ENCODE measurements around the gene IRF1.
"Not testable (repeated sequence)": the region's sequence is repeated elsewhere in the genome, so short reads cannot be mapped to it uniquely, and the experiment has no call there.

The IRF1 gene, protein sequence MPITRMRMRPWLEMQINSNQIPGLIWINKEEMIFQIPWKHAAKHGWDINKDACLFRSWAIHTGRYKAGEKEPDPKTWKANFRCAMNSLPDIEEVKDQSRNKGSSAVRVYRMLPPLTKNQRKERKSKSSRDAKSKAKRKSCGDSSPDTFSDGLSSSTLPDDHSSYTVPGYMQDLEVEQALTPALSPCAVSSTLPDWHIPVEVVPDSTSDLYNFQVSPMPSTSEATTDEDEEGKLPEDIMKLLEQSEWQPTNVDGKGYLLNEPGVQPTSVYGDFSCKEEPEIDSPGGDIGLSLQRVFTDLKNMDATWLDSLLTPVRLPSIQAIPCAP

DNA sequence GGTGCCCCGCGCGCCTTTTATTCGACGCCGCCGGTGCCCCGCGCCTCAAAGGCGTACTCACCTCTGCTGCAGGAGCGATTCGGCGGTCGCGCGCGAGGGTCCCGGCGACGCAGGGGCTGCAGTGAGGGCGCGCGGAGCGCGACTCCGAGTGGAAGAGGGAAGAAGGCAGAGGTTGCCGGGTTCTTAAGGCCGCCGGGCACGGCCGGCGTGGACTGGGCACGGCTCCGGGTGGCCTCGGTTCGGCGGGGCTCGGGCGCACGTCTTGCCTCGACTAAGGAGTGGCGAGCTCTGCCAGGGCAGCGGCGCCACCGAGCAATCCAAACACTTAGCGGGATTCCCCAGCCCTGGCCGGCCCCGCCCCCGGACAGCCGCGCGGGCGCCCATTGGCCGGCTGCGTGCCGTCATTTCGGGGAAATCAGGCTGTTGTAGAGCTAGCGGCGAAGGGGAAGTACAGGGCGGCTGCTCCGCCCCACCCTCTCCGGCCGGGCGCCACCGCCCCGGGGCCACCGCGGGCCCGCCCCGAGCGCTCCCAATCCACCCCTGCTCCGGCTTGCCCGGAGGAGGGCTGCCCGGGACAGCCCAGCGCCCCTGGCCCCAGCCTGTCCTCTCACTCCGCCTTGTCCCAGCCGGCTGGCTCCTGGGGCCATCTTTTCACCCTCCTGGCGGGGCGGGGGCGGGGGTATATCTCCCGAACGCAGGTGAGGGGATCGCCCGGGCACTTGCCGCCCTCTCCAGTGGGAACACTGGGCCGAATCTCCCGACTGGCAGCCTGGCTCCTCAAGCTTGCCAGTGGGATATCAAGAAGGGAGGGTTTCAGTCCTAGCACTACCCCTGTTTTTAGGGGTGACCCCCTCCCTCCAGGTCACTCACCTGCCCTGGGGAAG, at the start of gene IRF1:
Gene IRF1 (minus strand): TSS at position 290 of the 884 bp plus-strand sequence. CDS start 1,295 bp downstream, outside the sequence.
- DNase-seq = peak; percentile 87

DNA sequence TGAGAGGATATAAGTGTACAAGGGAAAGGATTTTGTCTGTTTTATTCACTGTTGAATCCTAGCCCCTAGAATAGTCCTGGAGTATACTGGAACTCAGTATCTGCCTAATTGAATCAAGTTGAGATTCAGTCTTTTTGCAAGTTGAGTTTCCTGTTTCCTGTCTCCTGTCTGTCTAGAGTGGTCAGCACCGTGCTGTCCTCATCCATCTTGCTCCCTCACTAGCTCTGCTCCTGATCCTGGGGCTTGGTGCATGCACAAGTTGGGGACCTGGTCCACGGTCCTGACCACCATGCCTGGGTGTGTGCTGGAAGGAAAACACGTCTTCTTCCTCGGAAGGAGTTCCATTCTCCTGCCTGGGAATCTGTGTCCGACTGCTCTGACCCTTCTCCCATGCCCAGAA, 49.6 kb upstream of the IRF1 start:
- DNase-seq = no peak

DNA sequence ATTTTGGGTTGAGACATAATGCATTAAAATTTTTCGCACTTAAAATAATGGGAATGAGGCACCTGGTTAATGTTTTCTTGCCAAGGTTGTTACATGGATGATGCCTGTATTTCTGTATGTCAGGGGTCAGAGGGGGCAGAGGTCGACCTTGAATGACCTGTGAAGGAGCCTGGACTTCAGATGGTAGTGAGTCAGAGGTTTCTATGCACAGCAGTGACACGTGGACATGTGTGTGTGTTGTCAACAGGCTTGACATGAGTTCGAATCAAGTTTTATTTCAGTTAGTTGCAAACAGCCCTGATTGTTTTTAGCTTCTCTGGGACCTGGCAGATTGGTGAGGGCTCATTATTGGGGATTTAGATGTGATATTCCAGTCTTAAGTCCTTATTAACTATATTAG, 49.1 kb upstream of the IRF1 start:
- no peak for DNase-seq

DNA sequence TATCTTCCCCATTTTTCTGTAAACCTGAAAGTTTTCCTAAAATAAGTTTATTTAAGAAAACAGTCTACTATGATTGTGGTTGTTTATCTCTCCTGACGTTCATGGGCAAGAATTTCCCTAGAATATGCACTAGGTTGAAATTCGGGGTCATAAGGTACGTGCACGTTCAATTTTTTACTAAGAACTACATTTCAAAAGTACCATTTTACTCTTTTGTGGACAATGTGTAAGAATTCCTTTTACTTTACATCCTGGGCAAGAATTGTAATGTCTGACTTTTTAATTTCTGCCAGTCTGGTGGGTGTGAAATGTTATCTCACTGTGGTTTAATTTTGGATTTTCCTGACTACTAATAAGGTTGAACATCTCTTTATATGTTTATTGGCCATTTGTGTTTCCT, 40.4 kb upstream of the IRF1 start:
- DNase-seq = no peak

DNA sequence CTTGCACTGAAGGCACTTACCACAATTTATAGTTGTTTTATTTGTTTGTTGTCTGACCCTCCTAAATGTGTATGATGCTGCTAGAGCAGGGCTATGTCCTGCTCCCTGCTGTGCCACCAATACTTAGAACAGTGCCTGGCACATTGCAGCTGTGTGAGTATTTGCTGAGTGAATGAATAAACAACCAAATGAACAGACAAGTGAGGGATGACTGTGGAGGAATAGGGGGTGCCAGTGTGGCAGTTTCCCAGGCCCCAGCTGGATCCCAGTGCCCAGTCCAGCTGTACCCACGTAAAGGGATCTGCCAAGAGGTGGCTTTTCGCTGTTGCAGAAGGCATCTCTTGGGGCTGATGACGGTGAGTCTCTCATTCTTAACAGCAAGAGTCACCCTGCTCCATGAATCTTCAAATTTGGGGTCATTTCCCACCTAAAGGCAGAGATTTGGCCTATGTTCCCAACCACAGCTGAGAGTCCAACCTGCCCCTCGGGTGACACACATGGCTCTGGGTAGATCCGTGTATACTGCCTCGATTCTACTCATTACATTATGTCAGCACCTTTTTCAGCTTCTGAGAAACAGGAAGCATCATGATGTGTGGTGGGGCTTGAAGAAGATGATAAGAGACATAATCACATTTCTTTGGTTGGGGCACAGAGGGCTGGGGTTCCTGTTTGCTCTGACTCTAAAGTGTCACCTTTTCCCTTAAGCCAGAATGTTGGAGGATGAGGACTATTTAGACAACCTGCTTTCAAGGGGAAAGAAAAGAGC, 38.5 kb upstream of the IRF1 start:
- no peak for DNase-seq

DNA sequence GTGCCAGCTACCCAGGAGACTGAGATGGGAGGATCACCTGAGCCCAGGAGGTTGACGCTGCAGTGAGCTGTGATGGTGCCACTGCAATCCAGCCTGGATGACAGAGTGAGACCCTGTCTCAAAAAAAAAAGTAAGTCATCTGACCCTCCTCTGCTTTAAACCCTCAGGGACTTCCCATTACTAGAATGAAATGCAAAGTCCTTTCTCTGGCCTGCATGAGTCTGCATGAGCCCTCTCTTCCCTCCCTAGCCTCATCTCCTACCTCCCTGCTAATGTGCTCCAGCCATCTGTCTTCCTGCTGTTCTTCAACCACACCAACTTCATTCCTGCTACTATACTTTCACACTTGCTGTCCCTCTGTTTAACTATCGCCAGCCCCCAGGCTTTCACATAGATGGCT, 37.4 kb upstream of the IRF1 start:
- DNase-seq = no peak

DNA sequence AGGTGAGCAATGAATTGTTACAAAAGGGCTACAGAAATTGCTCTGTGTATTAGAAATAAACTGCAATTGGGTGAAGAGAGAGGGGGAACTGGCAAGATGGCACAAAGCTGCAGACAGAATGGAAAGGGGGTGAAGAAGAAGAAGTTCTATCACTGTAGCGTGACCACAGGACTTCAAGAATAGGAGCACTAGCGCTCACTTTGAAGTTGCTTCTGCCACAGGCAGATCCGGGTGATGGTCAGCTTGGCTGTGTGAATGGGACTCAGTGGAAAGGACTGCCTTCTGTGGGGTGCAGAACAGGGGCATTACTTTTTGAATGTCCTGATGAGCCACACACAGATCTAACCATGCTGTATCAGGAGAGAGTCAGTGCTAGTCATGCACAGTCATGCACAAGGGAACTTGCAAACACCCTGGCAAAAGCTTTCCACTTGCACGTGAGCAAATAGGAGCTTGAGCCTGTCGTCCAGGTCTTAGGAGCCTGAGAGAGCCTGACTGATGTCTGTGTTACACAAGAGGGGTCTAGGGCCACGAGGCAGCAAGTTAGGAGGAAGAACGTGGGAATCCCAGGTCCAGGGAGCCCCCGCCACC, 36.5 kb upstream of the IRF1 start:
- DNase-seq = no peak

DNA sequence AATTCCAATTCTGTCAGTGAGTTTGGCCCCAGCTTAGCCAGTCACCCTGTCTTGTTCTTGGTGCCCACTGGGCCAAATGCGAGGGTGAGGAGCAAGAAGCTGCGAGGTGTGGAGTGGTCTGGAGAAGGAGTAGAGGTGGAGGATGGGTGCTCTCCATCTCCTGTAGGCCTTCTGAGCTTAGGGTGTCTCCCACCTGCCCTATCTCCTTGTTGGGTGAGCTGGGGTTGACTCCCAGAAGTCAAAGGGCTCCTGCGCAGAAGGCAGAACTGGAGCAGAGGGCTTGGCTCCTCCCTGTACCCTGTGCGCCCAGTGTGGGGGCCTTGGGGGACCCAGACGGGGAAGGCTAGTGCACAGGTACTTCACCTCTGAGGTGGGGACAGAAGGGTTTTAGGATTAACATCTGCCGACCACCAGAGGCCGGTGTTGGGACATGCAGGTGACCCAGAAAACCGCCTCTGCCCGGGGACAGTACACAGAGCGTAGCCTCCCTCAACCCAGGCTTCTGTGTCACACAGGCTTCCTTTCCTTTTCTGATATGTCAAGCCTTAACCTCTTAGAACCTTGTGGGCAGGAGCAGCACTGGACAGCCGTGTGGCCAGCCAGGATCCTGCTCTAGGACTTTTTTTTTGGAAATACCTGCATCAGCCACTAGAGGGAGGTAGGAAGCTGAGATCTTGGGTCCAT, 35.9 kb upstream of the IRF1 start:
- DNase-seq = peak; percentile 54

DNA sequence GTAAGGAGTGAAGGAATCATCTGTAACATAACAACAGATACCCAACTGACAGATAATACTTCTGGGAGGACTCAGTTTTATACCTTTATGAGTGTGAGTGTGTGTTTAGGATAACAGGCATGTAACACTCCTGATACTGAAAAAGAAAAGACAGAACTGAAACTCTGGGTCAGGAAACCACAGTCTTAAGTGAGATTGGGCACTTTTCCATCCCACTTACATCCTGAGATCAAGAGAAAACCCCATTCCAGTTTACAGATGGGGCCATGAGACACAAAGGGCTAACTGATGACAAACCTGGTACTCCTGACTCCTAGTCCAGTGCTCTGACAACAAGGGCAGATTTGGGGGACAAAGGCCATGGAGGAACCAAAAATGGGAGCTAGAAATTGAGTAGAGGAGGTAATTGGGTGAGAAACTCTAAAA, 34.7 kb upstream of the IRF1 start:
- no peak for DNase-seq

DNA sequence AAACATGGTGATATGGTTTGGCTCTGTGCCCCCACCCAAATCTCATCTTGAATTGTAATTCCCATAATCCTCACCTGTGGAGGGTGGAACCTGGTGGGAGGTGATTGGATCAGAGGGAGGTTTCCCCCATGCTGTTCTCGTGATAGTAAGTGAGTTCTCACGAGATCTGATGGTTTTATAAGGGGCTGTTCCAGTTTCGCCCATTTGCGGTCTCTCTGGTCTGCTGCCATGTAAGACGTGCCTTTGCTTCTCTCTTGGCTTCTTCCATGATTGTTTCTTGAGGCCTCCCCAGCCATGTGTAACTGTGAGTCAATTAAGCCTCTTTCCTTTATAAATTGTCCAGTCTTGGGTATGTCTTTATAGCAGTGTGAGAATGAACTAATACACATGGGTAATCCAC, 34.3 kb upstream of the IRF1 start:
- not testable (repeated sequence) for DNase-seq

DNA sequence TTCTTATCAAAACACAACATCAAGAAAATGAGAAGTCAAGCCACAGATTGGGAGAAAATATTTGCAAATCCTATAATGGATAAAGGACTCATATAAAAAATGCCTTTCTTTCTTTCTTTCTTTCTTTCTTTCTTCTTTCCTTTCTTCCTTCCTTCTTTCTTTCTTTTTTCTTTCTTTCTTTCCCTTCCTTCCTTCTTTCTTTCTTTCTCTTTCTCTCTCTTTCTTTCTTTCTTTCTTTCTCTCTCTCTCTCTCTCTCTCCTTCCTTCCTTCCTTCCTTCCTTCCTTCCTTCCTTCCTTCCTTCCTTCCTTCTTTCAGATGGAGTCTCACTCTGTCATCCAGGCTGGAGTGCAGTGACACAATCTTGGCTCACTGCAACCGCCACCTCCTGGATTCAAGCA, 31.5 kb upstream of the IRF1 start:
- not testable (repeated sequence) for DNase-seq

DNA sequence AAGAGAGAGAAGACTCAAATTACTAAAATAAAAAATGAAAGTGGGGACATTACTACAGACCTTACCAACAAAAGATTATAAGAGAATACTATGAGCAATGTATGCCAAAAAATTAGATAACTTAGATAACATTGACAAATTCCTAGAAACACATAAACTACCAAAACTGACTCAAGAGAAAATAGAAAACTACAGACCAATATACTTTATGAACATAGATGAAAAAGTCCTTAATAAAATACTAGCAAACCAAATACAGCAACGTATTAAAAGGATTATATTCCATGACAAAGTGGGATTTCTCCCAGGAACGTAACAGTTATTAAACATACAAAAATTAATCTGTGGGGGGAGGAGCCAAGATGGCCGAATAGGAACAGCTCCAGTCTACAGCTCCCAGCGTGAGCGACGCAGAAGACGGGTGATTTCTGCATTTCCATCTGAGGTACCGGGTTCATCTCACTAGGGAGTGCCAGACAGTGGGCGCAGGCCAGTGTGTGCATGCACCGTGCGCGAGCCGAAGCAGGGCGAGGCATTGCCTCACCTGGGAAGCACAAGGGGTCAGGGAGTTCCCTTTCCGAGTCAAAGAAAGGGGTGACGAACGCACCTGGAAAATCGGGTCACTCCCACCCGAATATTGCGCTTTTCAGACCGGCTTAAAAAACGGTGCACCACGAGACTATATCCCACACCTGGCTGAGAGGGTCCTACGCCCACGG, 23.2 kb upstream of the IRF1 start:
- not testable (repeated sequence) for DNase-seq

DNA sequence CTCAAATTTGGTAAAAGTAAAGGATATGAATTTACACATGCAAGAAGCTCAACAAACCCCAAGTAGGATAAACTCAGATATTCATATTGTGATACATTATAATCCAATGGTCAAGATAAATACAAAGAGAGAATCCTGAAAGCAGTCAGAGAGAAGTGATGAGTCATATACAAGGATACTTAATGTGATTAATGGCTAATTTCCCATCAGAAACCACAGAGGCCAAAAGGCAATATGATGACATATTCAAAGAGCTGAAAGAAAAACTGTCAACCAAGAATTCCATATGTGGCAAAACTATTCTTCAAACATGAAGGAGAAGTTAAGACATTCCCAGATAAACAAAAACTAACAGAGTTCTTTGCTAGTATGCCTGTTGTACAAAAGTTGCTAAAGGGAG, 19.5 kb upstream of the IRF1 start:
- no peak for DNase-seq

DNA sequence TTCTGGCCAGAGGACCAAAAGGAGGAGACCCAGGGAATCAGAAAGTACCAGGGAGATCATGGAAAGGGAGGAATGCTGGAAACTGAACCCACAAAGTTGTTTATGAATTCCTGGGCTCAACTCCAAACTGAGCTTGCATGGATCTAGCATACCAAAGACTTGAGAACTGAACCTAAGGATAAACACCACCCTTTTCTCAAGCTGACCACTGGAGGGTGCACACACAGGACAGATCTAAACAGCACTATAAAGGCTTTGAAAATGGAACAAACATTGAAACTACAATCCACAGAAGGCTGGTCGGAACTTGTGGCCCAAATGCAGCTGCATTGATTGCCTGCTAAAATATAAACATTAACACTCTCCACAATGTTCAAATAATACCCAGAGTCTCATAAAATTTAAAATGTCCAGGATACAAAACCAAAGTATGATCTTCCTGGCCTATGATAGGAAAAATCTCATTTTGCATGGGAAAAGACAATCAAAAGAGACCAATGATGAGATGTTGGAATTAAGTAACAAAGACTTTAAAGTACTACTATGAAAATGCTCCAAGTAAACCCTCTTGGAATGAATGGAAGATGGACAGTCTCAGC, 15.6 kb upstream of the IRF1 start:
- no peak for DNase-seq

DNA sequence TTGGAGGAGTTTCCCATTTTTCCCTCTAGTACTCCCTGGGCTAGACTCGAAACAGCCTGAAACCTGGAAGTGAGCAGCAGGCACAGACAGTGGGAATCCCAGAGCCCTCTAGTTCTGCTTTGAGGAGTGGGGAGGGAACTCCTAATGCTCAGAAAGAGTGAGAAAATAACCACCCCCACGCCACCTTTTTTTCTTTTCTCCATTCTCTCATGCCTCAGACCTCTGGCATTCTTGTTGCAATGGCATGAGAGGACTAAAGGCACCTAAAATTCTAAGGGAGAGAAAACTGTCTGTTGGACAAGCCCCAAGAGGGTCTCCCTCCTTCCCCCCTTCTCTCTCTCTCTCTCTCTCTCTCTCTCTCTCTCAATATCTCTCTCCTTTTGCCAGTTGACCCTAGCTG, 15.1 kb upstream of the IRF1 start:
- DNase-seq = no peak

DNA sequence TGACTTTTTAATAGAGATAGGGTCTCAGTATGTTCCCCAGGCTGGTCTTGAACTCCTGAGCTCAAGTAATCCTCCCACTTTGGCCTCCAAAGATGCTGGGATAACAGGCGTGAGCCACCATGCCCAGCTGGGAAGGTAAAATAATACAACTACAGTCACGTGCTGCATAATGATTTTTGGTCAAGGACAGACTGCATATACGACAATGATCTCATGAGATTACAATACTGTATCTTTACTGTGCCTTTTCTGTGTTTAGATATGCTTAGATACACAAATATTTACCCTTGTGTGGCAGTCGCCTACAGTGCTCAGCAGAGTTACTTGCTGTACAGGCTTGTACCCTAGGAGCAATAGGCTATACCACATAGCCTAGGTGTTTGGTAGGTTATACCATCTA, 14.2 kb upstream of the IRF1 start:
- DNase-seq = no peak

DNA sequence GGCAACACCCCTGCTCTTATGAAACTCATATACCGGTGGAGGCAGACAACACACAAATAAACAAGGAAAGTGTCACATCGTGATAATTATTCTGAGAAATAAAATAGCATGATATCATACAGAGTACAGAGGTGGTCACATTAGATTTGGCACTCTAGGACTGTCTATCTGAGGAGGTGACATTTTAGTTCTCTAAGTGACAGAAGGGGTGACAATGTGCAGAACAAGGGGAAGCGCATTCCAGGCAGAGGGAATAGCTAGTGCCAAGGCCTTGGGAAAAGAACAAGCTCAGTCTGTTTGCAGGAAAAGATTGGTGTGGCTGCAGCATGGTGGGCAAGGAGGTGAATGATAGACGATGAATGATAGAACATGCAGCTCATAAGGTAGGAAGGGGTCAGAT, 12.7 kb upstream of the IRF1 start:
- DNase-seq = no peak

DNA sequence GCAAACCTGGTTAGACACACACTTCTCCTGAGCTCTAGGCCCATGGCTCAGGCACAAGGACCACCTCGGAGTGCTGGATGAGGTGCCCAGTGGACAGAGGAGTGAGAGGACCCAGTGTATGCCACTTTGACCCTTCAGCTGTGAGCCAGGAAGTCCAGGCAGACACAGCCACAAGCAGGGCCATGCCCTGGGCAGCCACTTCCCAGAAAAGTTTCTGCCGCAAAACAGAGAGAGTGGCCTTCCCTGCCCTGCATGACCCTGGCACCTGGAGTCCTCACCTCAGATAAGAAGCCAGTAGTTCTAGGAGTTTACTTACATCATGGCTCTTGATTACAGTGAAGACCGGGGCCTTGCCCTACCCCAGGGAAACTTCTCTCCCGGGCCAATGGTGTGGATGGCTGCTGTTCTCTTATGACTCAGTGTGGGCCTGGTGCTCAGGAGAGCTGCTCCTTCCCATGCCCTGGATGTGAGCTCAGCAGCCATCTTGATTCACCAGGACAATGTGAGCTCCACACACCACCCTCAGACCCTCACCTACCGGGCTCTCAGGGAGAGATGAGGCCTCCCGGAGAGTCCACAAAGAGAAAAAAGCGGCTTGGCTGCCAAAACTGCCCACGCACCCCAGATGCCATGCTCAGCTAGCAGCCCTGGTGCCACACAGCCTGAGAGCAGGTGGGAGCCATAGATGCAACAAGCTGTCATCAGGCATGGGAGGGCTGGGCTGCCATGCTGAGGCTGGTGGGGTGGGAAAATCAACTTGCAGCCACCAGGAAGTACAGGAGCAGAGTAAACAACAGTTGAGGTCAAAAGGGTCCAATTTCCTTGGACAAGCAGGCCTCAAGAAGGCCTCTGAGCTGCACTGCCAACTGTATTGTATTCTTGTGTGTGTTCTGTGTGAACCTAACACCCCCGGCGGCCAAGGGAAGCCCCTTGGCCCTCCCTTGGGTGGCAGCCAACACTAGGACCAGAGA, 11.7 kb upstream of the IRF1 start:
- DNase-seq = no peak

DNA sequence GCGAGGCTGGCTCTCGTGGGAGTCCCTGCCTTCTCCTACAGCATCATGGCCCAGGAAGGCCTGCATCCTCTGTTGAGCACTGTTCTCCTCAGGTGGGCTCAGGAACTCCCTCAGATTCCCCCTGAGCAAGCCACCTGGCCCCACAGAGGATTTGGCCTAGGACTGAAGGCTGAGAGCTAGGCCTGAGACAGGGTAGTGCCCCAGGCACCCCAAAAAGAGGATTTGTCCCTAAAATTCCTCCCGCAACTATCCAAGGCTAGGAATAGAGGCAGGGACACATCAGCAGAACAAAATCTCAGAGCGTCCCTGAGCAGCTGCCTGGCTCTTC, 11.0 kb upstream of the IRF1 start:
- DNase-seq = no peak

DNA sequence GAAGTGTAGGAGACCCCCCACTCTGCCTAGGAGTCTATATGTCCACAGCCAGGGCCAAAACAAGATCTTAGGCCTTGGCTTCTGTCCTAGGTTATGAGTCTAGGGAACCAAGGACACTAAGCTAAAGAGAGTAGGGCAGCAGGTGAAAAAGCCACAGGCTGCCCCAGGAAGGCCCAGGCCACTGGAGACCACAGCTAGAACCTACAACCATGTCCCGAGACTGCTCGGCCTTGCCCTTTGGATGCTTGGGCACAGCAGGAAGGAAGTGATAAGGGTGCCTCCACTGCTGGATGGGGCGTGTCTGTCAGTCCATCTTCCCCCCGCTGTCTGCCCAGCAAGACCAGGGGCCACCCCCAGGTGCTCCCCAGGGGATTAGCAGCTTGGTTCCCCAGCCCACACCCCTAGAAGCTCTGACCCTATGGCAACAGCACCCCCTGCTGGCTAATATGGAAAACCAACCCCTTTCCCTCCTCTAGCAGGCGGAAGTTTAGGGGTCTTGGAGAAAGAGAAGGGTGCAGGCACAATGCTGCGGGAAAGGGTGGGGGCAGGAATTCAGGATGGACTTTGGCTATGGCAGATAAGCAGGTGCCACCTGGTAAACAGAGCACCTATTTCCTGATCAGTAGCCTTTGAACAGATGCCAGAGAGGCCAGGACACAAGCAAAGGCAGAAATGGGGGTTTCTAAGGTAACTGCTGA, 10.5 kb upstream of the IRF1 start:
- DNase-seq = peak; percentile 66
